IMR-90 (cell line): ENCODE measurements around the gene ARV1. TPM values are rescaled to one million over a fixed set of nuclear protein-coding genes. Genes with fewer than 3 reads are reported as not detected.
"Not testable (repeated sequence)": the region's sequence is repeated elsewhere in the genome, so short reads cannot be mapped to it uniquely, and the experiment has no call there.

ENCODE experiments used
- ATAC-seq: fragments of 200-7000 bp; cut with Tn5 transposase; 2 replicates; pipeline ENCODE4 v1.9.1; 2020; ENCODE audit warnings: low read depth, mild to moderate bottlenecking, moderate library complexity
- BruUV-seq: library from RNA; stranded (reverse); fragments of 400-500 nt; replicated peaks from 2 replicates; lab custom pipeline; 2021; lab: Mats Ljungman, UMichigan
- CTCF ChIA-PET: fragments of 300-600 bp; formaldehyde crosslinking; extraction: SDS; loops from one replicate; lab custom pipeline; 2021; ENCODE audit warnings: antibody characterized with exemption; lab: Yijun Ruan, JAX
- POLR2A ChIA-PET: fragments of 300-600 bp; sonication (Branson Sonifier 250); formaldehyde crosslinking; loops from one replicate; lab custom pipeline; 2022; ENCODE audit warnings: antibody characterized with exemption; ENCODE audit not compliant: unreplicated experiment; lab: Charles Lee
- DNase-seq: peaks from one replicate; pipeline ENCODE4 v3.0.0; 2013
- H2AFZ ChIP-seq: replicated peaks from 2 replicates; pipeline ENCODE3; 2013; ENCODE audit warnings: low read length, mild to moderate bottlenecking; ENCODE audit not compliant: poor library complexity
- H2AK5ac ChIP-seq: 2 replicates; pipeline ENCODE4 v1.6.1; 2013; ENCODE audit warnings: low read depth, low read length, inconsistent platforms
- H2AK9ac ChIP-seq: replicated peaks from 2 replicates; pipeline ENCODE3; 2013; ENCODE audit warnings: mild to moderate bottlenecking, low read depth, low read length, moderate library complexity; ENCODE audit not compliant: poor library complexity
- H2BK120ac ChIP-seq: 2 replicates; pipeline ENCODE4 v1.6.1; 2013; ENCODE audit warnings: low read depth, low read length, inconsistent platforms
- H2BK15ac ChIP-seq: 3 replicates; pipeline ENCODE4 v1.6.1; 2013; ENCODE audit warnings: low read depth, low read length, inconsistent platforms
- H2BK20ac ChIP-seq: 2 replicates; pipeline ENCODE4 v1.6.1; 2013; ENCODE audit warnings: low read depth, mild to moderate bottlenecking, inconsistent platforms, low read length, moderate library complexity
- H2BK5ac ChIP-seq: 2 replicates; pipeline ENCODE4 v1.6.1; 2013; ENCODE audit warnings: mild to moderate bottlenecking, low read depth, low read length, inconsistent platforms; ENCODE audit not compliant: poor library complexity, severe bottlenecking
- H3K14ac ChIP-seq: replicated peaks from 2 replicates; pipeline ENCODE4 v1.6.1; 2013; ENCODE audit warnings: low read depth, low read length, inconsistent platforms
- H3K18ac ChIP-seq: 2 replicates; pipeline ENCODE4 v1.6.1; 2013; ENCODE audit warnings: low read depth, low read length, control low read depth
- H3K23ac ChIP-seq: 2 replicates; pipeline ENCODE4 v1.6.1; 2013; ENCODE audit warnings: low read depth, low read length, inconsistent platforms
- H3K27ac ChIP-seq: 2 replicates; pipeline ENCODE4 v1.5.1; 2013; ENCODE audit warnings: mild to moderate bottlenecking, control low read depth, low read length; ENCODE audit not compliant: insufficient read depth
- H3K27me3 ChIP-seq: 2 replicates; pipeline ENCODE4 v1.6.1; 2013; ENCODE audit warnings: low read length; ENCODE audit not compliant: control insufficient read depth, insufficient read depth
- H3K36me3 ChIP-seq: 2 replicates; pipeline ENCODE4 v1.6.1; 2013; ENCODE audit warnings: low read length, mixed read lengths; ENCODE audit not compliant: control insufficient read depth, insufficient read depth
- H3K4ac ChIP-seq: 2 replicates; pipeline ENCODE4 v1.6.1; 2013; ENCODE audit warnings: low read depth, low read length, inconsistent platforms
- H3K4me1 ChIP-seq: 2 replicates; pipeline ENCODE4 v1.6.1; 2013; ENCODE audit warnings: low read length, mixed read lengths; ENCODE audit not compliant: control insufficient read depth, insufficient read depth
- H3K4me2 ChIP-seq: 2 replicates; pipeline ENCODE4 v1.6.1; 2013; ENCODE audit warnings: low read depth, mild to moderate bottlenecking, control low read depth, low read length, moderate library complexity
- H3K4me3 ChIP-seq: 2 replicates; pipeline ENCODE4 v1.5.1; 2013; ENCODE audit warnings: low read depth, mild to moderate bottlenecking, control low read depth, low read length, moderate library complexity; ENCODE audit not compliant: insufficient read depth
- H3K56ac ChIP-seq: 2 replicates; pipeline ENCODE4 v1.6.1; 2013; ENCODE audit warnings: low read length, inconsistent platforms; ENCODE audit not compliant: insufficient read depth; ENCODE audit errors: extremely low read depth
- H3K79me1 ChIP-seq, 2 experiments: 2 replicates each; pipeline ENCODE4 v1.6.1; 2013; ENCODE audit warnings: low read length in 2 of 2, inconsistent platforms in 1 of 2, low read depth in 1 of 2
- H3K9ac ChIP-seq: 2 replicates; pipeline ENCODE4 v1.6.1; 2013; ENCODE audit warnings: low read depth, low read length, control low read depth
- H3K9me1 ChIP-seq: 2 replicates; pipeline ENCODE4 v1.6.1; 2013; ENCODE audit warnings: low read length, inconsistent platforms; ENCODE audit not compliant: insufficient read depth
- H3K9me3 ChIP-seq: 2 replicates; pipeline ENCODE4 v1.6.1; 2013; ENCODE audit warnings: low read length; ENCODE audit not compliant: control insufficient read depth, insufficient read depth
- H4K20me1 ChIP-seq: 2 replicates; pipeline ENCODE4 v1.6.1; 2013; ENCODE audit warnings: low read length, inconsistent platforms; ENCODE audit not compliant: insufficient read depth
- H4K5ac ChIP-seq: 2 replicates; pipeline ENCODE4 v1.6.1; 2013; ENCODE audit warnings: mild to moderate bottlenecking, low read depth, low read length, control low read depth
- H4K8ac ChIP-seq, 2 experiments: 2 replicates each; pipeline ENCODE4 v1.6.1; 2013; ENCODE audit warnings: low read depth in 2 of 2, low read length in 2 of 2, control low read depth in 1 of 2, inconsistent platforms in 1 of 2
- H4K91ac ChIP-seq: 2 replicates; pipeline ENCODE4 v1.6.1; 2013; ENCODE audit warnings: low read depth, low read length, inconsistent platforms; ENCODE audit not compliant: insufficient read depth
- WGBS, 2 experiments: methylation state at CpG; one replicate each; pipeline versions ENCODE4 v1.1.5 to v1.1.7; 2013; ENCODE audit warnings: missing lambda C conversion rate in 2 of 2; ENCODE audit not compliant: insufficient read length in 1 of 2; ENCODE audit errors: extremely low coverage in 2 of 2; 5-methylcytosine and 5-hydroxymethylcytosine counted together
- dilution Hi-C: fragments of 300-500 bp; cut with HindIII; formaldehyde crosslinking; loops from one replicate; pipeline ENCODE4 v1.14.3; 2018; ENCODE audit warnings: low sequenced_read_pairs; ENCODE audit not compliant: unreplicated experiment
- in situ Hi-C: fragments of 300-500 bp; cut with MboI; formaldehyde crosslinking; loops from 3 replicates; pipeline ENCODE4 v1.14.3; 2019; ENCODE audit warnings: low sequenced_read_pairs, inconsistent platforms, mixed read lengths
- intact Hi-C: fragments of 100-400 bp; cut with micrococcal nuclease; formaldehyde crosslinking; loops from 2 replicates; pipeline ENCODE4 v1.10.0; 2022
- polyA plus RNA-seq, 3 experiments: library from polyadenylated mRNA; depleted of rRNA; stranded (reverse); fragments of >200 nt; gene quantifications; 2 replicates each; pipeline ENCODE4 v1.2.3, GENCODE V29; 2012; ENCODE audit warnings: low replicate concordance in 1 of 3
- total RNA-seq: library from RNA; depleted of rRNA; stranded (reverse); fragments of >200 nt; gene quantifications from 2 replicates; pipeline ENCODE4 v1.2.3, GENCODE V29; 2012

ARV1 gene
- total and polyA plus RNA-seq, 2 of the 4 experiments (the other 2 are of a cell fraction), result 19.0 to 22.9 TPM

DNA sequence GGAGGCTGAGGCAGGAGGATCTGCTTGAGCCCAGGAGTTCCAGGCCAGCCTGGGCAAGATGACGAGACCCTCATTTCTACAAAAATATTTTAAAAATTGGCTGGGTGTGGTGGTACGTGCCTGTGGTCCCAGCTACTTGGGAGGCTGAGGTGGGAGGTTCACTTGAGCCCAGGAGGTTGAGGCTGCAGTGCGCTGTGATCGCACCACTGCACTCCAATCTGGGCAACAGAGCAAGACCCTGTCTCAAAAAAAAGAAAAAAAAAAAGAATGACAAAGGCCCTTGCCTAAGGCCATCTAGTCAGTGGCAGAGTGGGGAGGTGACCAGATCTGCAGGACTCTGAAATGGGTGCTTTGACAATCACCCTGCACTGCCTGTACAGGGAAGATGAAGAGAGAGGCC, 50.4 kb downstream of the ARV1 start:
- intact Hi-C loops, H2AFZ ChIP-seq, ATAC-seq, H4K91ac ChIP-seq, H3K9me1 ChIP-seq, H3K27me3 ChIP-seq, CTCF ChIA-PET, H4K5ac ChIP-seq, H2BK20ac ChIP-seq, H3K79me1 ChIP-seq, H4K8ac ChIP-seq, H3K4me1 ChIP-seq, dilution Hi-C loops, BruUV-seq, H2AK9ac ChIP-seq, H3K18ac ChIP-seq, H4K20me1 ChIP-seq, H3K23ac ChIP-seq, H3K9me3 ChIP-seq, DNase-seq, H3K56ac ChIP-seq, H2BK5ac ChIP-seq, H2BK15ac ChIP-seq, H3K9ac ChIP-seq, POLR2A ChIA-PET, H3K36me3 ChIP-seq, H2AK5ac ChIP-seq, H2BK120ac ChIP-seq, H3K4ac ChIP-seq, in situ Hi-C loops, H3K4me3 ChIP-seq, H3K27ac ChIP-seq, H3K14ac ChIP-seq, H3K4me2 ChIP-seq: not testable (repeated sequence)
- no CpG with 5 or more reads among the region's 4 CpGs for WGBS, 2 experiments
